CD14-positive monocyte (primary cell): ENCODE data around the gene CGNL1. TPM values are rescaled to one million over a fixed set of nuclear protein-coding genes. Genes with fewer than 3 reads are reported as not detected.

Source experiments
- DNase-seq, 3 donors: peaks; one replicate each; pipeline ENCODE4 v3.0.0-alpha.2; 2011 to 2022
- H2AFZ ChIP-seq: 2 replicates; pipeline ENCODE4 v1.6.0; 2012; ENCODE audit warnings: mild to moderate bottlenecking, low read depth, low read length, inconsistent platforms; ENCODE audit not compliant: insufficient read depth, poor library complexity, severe bottlenecking
- H3K27ac ChIP-seq, 2 donors: 1 replicate in 1 of 2; 2 replicates in 1 of 2; pipeline ENCODE4 v1.5.1; 2012 to 2013; ENCODE audit warnings: low read length in 2 of 2, control low read depth in 1 of 2, inconsistent platforms in 1 of 2, low read depth in 1 of 2, mild to moderate bottlenecking in 1 of 2
- H3K27me3 ChIP-seq, 2 donors: one replicate each; pipeline versions ENCODE4 v1.6.0 to v1.6.1; 2011 to 2013; ENCODE audit warnings: low read length in 2 of 2; ENCODE audit not compliant: control insufficient read depth in 2 of 2, insufficient read depth in 2 of 2
- H3K36me3 ChIP-seq, 2 donors: replicated peaks in 1 of 2; 1 replicate in 1 of 2; 2 replicates in 1 of 2; pipeline versions ENCODE4 v1.5.1 to v1.6.1; 2012 to 2013; ENCODE audit warnings: low read length in 2 of 2, control low read depth in 1 of 2, inconsistent platforms in 1 of 2, mild to moderate bottlenecking in 1 of 2; ENCODE audit not compliant: insufficient read depth in 2 of 2, control insufficient read depth in 1 of 2
- H3K4me1 ChIP-seq, 2 donors: 1 replicate in 1 of 2; 2 replicates in 1 of 2; pipeline versions ENCODE4 v1.5.1 to v1.6.1; 2012 to 2013; ENCODE audit warnings: low read length in 2 of 2, control low read depth in 1 of 2, inconsistent platforms in 1 of 2, mild to moderate bottlenecking in 1 of 2, moderate library complexity in 1 of 2; ENCODE audit not compliant: insufficient read depth in 2 of 2, control insufficient read depth in 1 of 2
- H3K4me2 ChIP-seq: replicated peaks from 2 replicates; pipeline ENCODE3; 2012; ENCODE audit warnings: low read length, moderate library complexity, mild to moderate bottlenecking; ENCODE audit not compliant: poor library complexity, severe bottlenecking; ENCODE audit errors: extremely low read depth
- H3K4me3 ChIP-seq, 3 experiments: fragments of 200-600 bp in 1 of 3; sonication (generic) in 1 of 3; replicated peaks in 1 of 3; 1 replicate in 2 of 3; 2 replicates in 1 of 3; pipeline ENCODE4 v1.5.1; 2011 to 2013; ENCODE audit warnings: low read length in 3 of 3, mild to moderate bottlenecking in 3 of 3, control low read depth in 2 of 3, low read depth in 2 of 3, inconsistent platforms in 1 of 3, moderate library complexity in 1 of 3
- H3K79me2 ChIP-seq: 2 replicates; pipeline ENCODE4 v1.6.0; 2012; ENCODE audit warnings: mild to moderate bottlenecking, control low read depth, inconsistent platforms, low read length, moderate library complexity; ENCODE audit not compliant: insufficient read depth
- H3K9ac ChIP-seq: 2 replicates; pipeline ENCODE4 v1.6.0; 2017; ENCODE audit warnings: low read length, mild to moderate bottlenecking; ENCODE audit not compliant: insufficient read depth, poor library complexity, severe bottlenecking
- H3K9me3 ChIP-seq, 2 donors: replicated peaks in 1 of 2; 1 replicate in 1 of 2; 2 replicates in 1 of 2; pipeline versions ENCODE4 v1.5.1 to v1.6.1; 2012 to 2013; ENCODE audit warnings: low read length in 2 of 2, control low read depth in 1 of 2; ENCODE audit not compliant: control insufficient read depth in 1 of 2, insufficient read depth in 1 of 2
- H4K20me1 ChIP-seq: 2 replicates; pipeline ENCODE4 v1.6.0; 2012; ENCODE audit warnings: mild to moderate bottlenecking, low read length, control low read depth, moderate library complexity; ENCODE audit not compliant: insufficient read depth
- H3K27ac Mint-ChIP-seq, 7 donors: one replicate each; pipeline ENCODE4 v1.8.0; 2020; ENCODE audit warnings: mild to moderate bottlenecking in 7 of 7, mixed read lengths in 7 of 7, moderate library complexity in 6 of 7, inconsistent platforms in 2 of 7
- H3K27me3 Mint-ChIP-seq, 3 donors: one replicate each; pipeline ENCODE4 v1.8.0; 2021 to 2022; ENCODE audit warnings: low read depth in 3 of 3, mild to moderate bottlenecking in 3 of 3, mixed read lengths in 3 of 3, moderate library complexity in 3 of 3, inconsistent platforms in 1 of 3
- H3K36me3 Mint-ChIP-seq, 2 donors: one replicate each; pipeline ENCODE4 v1.8.0; 2020; ENCODE audit warnings: mixed read lengths in 2 of 2, inconsistent platforms in 1 of 2, mild to moderate bottlenecking in 1 of 2
- H3K4me1 Mint-ChIP-seq: one replicate; pipeline ENCODE4 v1.8.0; 2020; ENCODE audit warnings: mild to moderate bottlenecking, mixed read lengths
- H3K4me3 Mint-ChIP-seq, 2 donors: one replicate each; pipeline ENCODE4 v1.8.0; 2020; ENCODE audit warnings: mild to moderate bottlenecking in 2 of 2, mixed read lengths in 2 of 2, moderate library complexity in 1 of 2
- H3K9me3 Mint-ChIP-seq, 7 donors: one replicate each; pipeline ENCODE4 v1.8.0; 2020 to 2022; ENCODE audit warnings: mixed read lengths in 7 of 7, mild to moderate bottlenecking in 6 of 7, moderate library complexity in 6 of 7, inconsistent platforms in 2 of 7
- WGBS: methylation state at CpG from one replicate; pipeline ENCODE4 v1.1.5; 2013; ENCODE audit warnings: missing lambda C conversion rate; ENCODE audit not compliant: insufficient coverage; 5-methylcytosine and 5-hydroxymethylcytosine counted together
- intact Hi-C, 2 donors: fragments of 100-400 bp; cut with micrococcal nuclease; formaldehyde crosslinking; loops; one replicate each; pipeline versions ENCODE4 v1.15.0 to v1.15.1; 2023
- polyA plus RNA-seq, 3 donors: library from polyadenylated mRNA; depleted of rRNA in 1 of 3; unstranded in 2 of 3; stranded (reverse) in 1 of 3; fragments of 300-500 nt in 2 of 3; fragments of >200 nt in 1 of 3; fragmentation: Illumina TruSeq in 2 of 3; gene quantifications; 1 replicate in 2 of 3; 2 replicates in 1 of 3; pipeline ENCODE4 v1.2.3, GENCODE V29; 2012 to 2021
- TF ChIP-seq, protein P1 (sequence below): fragments of 200-600 bp; IDR thresholded peaks from one replicate; pipeline ENCODE4 v1.8.0; 2022; ENCODE audit warnings: antibody characterized with exemption, mild to moderate bottlenecking

CGNL1 gene
- polyA plus RNA-seq, 3 donors, result not detected

- no peaks in the 10 kb centered on the region for H4K20me1 ChIP-seq
- no peak overlapping the region for H3K27ac Mint-ChIP-seq
- H3K4me1 Mint-ChIP-seq, result no peaks in the 10 kb centered on the region
- intact Hi-C loops, result no loop called here
- no peak overlapping the region for H2AFZ ChIP-seq
- no peaks in the 10 kb centered on the region for H3K36me3 Mint-ChIP-seq
- peaks cover 0 to 1% (median 0%) of the 10 kb centered on the region in 3 donors for H3K27me3 Mint-ChIP-seq
- no peaks in the 10 kb centered on the region for H3K79me2 ChIP-seq
- no peak overlapping the region for H3K4me3 ChIP-seq
- H3K9me3 ChIP-seq, result no peaks in the 10 kb centered on the region
- H3K27ac ChIP-seq, result no peak overlapping the region
- H3K9me3 Mint-ChIP-seq, result peaks cover 0 to 3% (median 0%) of the 10 kb centered on the region in 7 donors
- H3K27me3 ChIP-seq, result no peaks in the 10 kb centered on the region
- 47% methylated on average over 4 of the region's 9 CpGs for WGBS
- no peaks in the 10 kb centered on the region for H3K36me3 ChIP-seq
- H3K4me1 ChIP-seq, result no peaks in the 10 kb centered on the region
- TF ChIP-seq, protein P1, sequence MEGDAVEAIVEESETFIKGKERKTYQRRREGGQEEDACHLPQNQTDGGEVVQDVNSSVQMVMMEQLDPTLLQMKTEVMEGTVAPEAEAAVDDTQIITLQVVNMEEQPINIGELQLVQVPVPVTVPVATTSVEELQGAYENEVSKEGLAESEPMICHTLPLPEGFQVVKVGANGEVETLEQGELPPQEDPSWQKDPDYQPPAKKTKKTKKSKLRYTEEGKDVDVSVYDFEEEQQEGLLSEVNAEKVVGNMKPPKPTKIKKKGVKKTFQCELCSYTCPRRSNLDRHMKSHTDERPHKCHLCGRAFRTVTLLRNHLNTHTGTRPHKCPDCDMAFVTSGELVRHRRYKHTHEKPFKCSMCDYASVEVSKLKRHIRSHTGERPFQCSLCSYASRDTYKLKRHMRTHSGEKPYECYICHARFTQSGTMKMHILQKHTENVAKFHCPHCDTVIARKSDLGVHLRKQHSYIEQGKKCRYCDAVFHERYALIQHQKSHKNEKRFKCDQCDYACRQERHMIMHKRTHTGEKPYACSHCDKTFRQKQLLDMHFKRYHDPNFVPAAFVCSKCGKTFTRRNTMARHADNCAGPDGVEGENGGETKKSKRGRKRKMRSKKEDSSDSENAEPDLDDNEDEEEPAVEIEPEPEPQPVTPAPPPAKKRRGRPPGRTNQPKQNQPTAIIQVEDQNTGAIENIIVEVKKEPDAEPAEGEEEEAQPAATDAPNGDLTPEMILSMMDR, result no peak
- H3K4me3 Mint-ChIP-seq, result no peak overlapping the region
- H3K4me2 ChIP-seq, result no peak overlapping the region
- DNase-seq, result no peak
- no peak overlapping the region for H3K9ac ChIP-seq
These were observed 101.6 kb downstream of the CGNL1 start for GRCh38 chr15:57477736-57478522.

DNA sequence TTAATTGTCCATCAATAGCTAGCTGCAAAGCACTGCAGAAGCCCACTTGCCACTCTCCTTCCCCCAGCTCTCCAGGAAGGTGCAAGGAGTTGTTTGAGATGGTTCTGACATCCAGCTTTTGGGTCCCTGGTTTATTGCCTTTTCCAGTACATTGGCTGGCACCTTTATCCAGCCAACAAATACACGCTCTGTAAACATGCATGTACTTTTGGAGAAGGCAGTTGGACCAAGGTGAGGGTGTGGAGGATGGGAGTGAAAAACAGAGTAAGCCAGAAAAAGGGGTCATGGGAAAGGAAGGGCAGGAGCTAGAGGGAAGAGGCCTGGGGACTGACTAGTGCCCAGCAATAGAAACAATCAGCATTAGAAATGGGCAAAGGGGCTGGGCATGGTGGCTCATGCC lies 102.7 kb downstream of the CGNL1 start:
- H3K36me3 Mint-ChIP-seq, result no peaks in the 10 kb centered on the region
- Histone ChIP-seq H3K4me3 (no peak overlapping the region), H4K20me1 (no peaks in the 10 kb centered on the region), H3K9me3 (no peaks in the 10 kb centered on the region), H2AFZ (no peak overlapping the region), H3K9ac (no peak overlapping the region), H3K79me2 (no peaks in the 10 kb centered on the region), H3K4me2 (no peak overlapping the region), H3K27me3 (no peaks in the 10 kb centered on the region), H3K4me1 (no peaks in the 10 kb centered on the region), H3K27ac (no peak overlapping the region), H3K36me3 (no peaks in the 10 kb centered on the region)
- DNase-seq, result no peak
- TF ChIP-seq, protein P1, result no peak
- intact Hi-C loops, result no loop called here
- no peak overlapping the region for H3K4me3 Mint-ChIP-seq
- WGBS, result no CpG with 5 or more reads among the region's 1 CpG
- peaks cover 0 to 1% (median 0%) of the 10 kb centered on the region in 3 donors for H3K27me3 Mint-ChIP-seq
- no peak overlapping the region for H3K27ac Mint-ChIP-seq
- no peaks in the 10 kb centered on the region for H3K4me1 Mint-ChIP-seq
- peaks cover 0 to 2% (median 0%) of the 10 kb centered on the region in 7 donors for H3K9me3 Mint-ChIP-seq
